ENCODE data around the gene C11orf21.
"Not testable (repeated sequence)": the region's sequence is repeated elsewhere in the genome, so short reads cannot be mapped to it uniquely, and the experiment has no call there.

C11orf21 gene

GRCh38 chr11:2301631-2302305 is at the start of gene C11orf21, which contains the start of gene TSPAN32:
C11orf21 (minus strand) TSS chr11:2301918; CDS start chr11:2301808, 110 bp downstream.
TSPAN32 (plus strand) TSS chr11:2302013; CDS start chr11:2302150, 137 bp downstream.
- DNase-seq (ENCODE audit: low read depth), result no peak

- no peak for DNase-seq (ENCODE audit: low read depth)
Observed at GRCh38 chr11:2348986-2349385, 47.3 kb upstream of the C11orf21 start.

DNA sequence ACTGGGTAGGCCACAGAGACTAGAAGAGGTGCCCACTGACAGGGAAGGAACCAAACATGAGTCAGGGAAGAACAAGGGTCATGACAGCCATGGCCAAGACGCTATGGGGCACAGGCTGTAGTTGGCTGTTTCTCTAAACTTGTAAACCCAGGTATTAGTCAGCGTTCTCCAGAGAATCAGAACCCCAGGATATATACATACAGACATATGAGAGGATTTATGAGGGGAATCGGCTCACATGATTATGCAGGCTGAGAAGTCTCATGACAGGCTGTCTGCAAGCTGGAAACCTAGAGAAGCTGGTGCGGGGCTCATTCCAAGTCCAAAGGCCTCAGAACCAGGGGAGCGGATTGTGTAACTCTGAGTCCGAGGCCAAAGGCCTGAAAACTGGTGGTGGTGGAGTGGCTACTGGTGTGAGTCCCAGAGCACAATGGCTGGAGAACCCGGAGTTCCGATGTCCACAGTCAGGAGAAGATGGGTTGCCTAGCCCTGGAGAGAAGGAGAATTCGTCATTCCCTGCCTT is 45.7 kb upstream of the C11orf21 start:
- no peak for DNase-seq (ENCODE audit: low read depth)

GRCh38 chr11:2346586-2347307 is 45.0 kb upstream of the C11orf21 start:
- no peak for DNase-seq (ENCODE audit: low read depth)

DNA sequence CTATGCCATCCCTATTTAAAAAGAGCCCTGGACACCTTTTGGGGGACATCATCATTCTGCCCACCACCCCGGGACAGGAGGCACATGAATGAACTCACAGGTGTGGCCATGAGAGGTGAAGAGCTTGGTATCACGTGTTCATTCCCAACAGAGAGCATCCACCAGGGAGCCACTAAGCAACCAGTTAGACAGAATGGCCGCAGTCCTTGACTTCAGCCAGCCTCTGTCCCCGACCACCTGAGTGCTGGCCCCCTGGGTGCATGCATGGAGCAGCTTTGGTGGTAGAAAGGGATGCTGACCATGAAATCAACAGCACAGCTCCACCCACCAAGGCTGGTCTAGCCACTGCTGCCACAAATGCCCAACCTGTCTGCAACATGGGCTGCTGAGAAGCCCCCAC is 44.3 kb upstream of the C11orf21 start:
- DNase-seq (ENCODE audit: low read depth), result no peak

GRCh38 chr11:2345050-2345449 is 43.3 kb upstream of the C11orf21 start:
- no peak for DNase-seq (ENCODE audit: low read depth)

- no peak for DNase-seq (ENCODE audit: low read depth)
Observed at GRCh38 chr11:2343502-2343901, 41.8 kb upstream of the C11orf21 start.

DNA sequence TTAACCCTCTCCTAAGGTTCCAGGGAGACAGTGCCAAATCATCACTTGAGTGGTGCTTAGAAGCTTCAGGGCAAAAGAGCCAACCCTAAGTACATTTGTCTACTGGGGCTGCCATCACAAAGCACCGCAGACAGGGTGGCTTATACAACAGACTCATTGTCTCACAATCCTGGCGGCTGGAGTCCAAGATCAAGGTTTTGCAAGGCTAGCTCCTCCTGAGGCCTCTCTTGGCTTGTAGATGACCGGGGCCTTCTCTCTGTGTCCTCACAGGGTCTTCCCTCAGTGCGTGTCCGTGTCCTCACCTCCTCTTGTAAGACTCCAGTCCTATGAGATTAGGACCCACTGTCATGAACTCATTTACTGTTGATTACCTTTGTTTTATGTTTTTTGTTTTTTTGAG is 41.3 kb upstream of the C11orf21 start:
- no peak for DNase-seq (ENCODE audit: low read depth)

DNA sequence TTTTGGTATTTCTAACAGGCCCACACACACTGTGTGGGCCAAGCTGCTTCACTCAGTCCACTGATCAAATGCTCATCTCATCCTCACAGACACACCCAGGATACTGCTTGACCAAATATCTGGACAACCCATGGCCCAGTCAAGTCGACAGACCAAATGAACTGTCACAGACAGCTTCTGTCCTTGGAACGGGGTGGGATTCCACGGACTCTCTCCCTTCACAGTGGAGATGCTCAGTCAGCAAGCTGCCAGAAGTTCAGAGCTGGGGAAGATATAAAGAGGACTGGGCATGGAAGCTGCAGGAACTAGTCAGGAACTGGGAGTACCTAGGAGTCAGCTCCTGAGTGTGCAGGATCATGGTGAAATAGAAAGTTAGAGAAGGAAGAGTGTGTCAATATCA is 40.8 kb upstream of the C11orf21 start:
- DNase-seq (ENCODE audit: low read depth), result no peak

DNA sequence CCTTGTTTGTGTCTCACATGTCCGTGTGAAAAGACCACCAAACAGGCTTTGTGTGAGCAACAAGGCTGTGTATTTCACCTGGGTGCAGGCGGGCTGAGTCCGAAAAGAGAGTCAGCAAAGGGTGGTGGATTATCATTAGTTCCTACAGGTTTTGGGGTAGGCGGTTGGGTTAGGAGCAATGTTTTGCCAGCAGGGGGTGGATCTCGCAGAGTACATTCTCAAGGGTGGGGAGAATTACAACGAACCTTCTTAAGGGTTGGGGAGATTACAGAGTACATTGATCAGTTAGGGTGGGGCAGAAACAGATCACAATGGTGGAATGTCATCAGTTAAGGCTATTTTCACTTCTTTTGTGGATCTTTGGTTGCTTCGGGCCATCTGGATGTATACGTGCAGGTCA is 37.0 kb upstream of the C11orf21 start:
- DNase-seq (ENCODE audit: low read depth), result not testable (repeated sequence)

- DNase-seq (ENCODE audit: low read depth), result not testable (repeated sequence)
Observed at GRCh38 chr11:2335286-2335685, 33.6 kb upstream of the C11orf21 start.

DNA sequence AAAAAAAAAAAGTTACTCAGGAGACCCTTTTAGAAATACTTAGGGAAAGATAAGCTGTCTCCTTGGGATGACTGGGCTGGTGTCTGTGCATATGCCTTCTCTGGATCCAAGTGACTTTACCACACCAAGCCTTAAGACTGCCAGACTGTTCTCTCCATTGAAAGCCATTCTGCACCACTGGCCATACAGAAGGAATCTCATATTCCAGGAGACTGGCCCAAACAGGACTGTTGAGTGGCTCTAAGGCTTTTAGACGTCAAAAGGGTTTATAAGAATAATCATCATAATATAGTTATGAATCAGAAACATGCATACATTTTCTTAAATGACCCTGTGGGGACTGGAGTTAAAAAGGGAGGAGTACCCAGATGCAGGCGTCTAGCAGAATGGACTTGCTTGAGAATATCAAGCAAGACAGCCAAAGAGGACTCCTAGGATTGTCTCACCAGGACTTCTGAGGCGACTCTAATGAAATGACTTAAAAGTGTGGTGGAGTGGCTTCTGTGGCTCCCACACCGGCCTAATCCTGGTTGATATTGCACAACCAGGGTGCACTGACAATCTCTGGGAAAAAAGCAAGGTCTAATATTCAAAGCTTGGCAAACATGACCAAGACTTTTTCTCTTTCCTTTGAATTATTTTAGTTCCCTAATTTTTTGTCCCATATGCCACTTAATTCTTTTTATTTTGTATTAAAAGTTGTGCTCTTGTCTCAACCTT is 31.9 kb upstream of the C11orf21 start:
- not testable (repeated sequence) for DNase-seq (ENCODE audit: low read depth)

- not testable (repeated sequence) for DNase-seq (ENCODE audit: low read depth)
Observed at GRCh38 chr11:2332569-2332968, 30.9 kb upstream of the C11orf21 start.

GRCh38 chr11:2331404-2331803 is 29.7 kb upstream of the C11orf21 start:
- DNase-seq (ENCODE audit: low read depth), result no peak

DNA sequence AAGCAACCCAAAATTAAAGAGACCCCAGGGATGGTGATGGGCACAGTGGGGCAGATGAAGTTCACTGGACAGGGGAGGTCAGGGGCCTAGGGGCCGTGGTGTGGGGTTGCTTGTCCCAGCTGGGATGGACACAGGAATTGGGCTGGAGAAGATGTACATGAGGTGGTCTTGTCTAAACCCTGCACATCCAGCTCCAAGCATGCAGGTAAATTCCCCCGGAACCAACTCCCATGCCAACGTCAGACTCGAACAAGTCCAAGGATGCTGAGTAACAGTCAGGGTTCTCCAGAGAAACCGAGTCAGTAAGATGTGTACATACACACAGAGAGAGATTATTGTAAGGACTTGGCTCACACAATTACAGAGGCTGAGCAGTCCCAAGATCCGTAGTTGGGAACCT is 29.0 kb upstream of the C11orf21 start:
- no peak for DNase-seq (ENCODE audit: low read depth)

DNA sequence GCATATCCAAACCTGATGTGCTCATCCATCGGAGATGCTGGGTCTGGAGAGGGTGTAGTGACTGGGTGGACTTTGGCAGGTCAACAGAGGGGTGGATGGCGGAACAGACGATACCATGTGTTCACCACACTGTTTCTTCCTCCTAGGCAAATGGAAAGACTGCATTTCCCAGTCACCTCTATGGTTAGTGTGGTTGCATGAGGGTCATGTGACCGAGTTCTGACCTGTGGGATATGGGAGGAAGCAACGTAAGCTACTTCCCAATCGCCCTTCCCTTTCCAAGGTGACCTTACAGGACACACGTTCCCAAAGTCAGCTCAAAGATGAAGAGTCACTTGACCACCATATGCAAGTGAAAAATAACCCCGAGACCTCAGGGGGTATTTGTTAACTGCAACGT is 27.8 kb upstream of the C11orf21 start:
- no peak for DNase-seq (ENCODE audit: low read depth)

GRCh38 chr11:2328656-2329354 is 27.1 kb upstream of the C11orf21 start:
- no peak for DNase-seq (ENCODE audit: low read depth)

- no peak for DNase-seq (ENCODE audit: low read depth)
Observed at GRCh38 chr11:2328021-2328420, 26.3 kb upstream of the C11orf21 start.

DNA sequence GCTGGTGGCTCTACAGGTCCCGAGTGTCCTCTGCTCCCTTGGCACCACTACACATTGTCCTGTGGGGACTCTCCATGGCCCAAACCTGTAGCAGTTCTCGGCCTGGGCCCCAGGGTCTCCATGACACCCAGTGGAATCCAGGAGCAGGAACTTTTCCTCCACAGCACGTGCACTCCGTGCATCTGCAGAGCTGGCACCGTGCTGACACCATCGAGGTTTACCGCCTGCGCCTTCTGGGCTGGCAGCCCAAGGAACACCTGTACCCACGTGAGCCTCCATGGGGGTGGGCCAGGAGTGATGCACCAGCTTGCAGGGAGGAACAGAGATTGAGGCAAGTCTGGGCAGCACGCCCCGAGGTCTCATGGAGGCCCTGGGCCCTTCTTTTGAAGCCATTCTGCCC is 25.3 kb upstream of the C11orf21 start:
- DNase-seq (ENCODE audit: low read depth), result no peak

DNA sequence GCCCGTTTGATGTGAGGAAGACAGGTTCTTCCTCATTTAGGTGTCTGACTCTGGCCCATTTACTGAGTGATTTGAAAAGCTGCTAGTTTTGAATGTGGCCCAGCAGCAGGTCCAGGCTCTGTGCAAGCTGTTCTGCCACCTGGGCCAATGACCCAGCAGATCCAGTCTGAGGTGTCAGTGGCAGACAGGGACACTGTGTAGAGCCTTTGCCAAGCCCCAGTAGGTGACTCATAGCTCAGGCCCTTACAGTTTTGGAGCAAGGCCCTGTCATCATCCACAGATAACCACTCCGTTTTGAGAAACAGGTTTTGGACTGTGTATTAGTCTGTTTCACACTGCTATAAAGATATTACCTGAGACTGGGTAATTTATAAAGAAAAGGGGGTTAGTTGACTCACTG is 24.0 kb upstream of the C11orf21 start:
- DNase-seq (ENCODE audit: low read depth), result no peak

GRCh38 chr11:2325123-2325522 is 23.4 kb upstream of the C11orf21 start:
- DNase-seq (ENCODE audit: low read depth), result no peak

- DNase-seq (ENCODE audit: low read depth), result no peak
Observed at GRCh38 chr11:2321311-2321683, 19.6 kb upstream of the C11orf21 start.
